HG02870 (cell line): ENCODE results near the gene REP15.
"Not testable (repeated sequence)": the region's sequence is repeated elsewhere in the genome, so short reads cannot be mapped to it uniquely, and the experiment has no call there.

Experiments
- ATAC-seq: cut with Tn5 transposase; IDR thresholded peaks from one replicate; pipeline ENCODE4 v1.9.1; 2021; ENCODE audit warnings: mild to moderate bottlenecking, moderate library complexity; ENCODE audit not compliant: unreplicated experiment

Gene REP15

GRCh38 chr12:27696864-27697564, 767 bp downstream of the REP15 start:
- ATAC-seq: no peak

- ATAC-seq: peak; percentile 92
Measured at GRCh38 chr12:27703720-27704452, 7.6 kb downstream of the REP15 start.

GRCh38 chr12:27705263-27705662, 9.0 kb downstream of the REP15 start:
- no peak for ATAC-seq

- no peak for ATAC-seq
Measured at GRCh38 chr12:27707216-27707615, 11.0 kb downstream of the REP15 start.

GRCh38 chr12:27709212-27709931, 13.1 kb downstream of the REP15 start:
- ATAC-seq: no peak

GRCh38 chr12:27709932-27710591, 13.8 kb downstream of the REP15 start:
- peak; percentile 27 for ATAC-seq

GRCh38 chr12:27710592-27711316, 14.5 kb downstream of the REP15 start, which contains the start of gene MRPS35:
TSS of gene MRPS35 (plus strand) at chr12:27710832. CDS start at chr12:27710844, 12 bp downstream.
- ATAC-seq: peak; percentile 96

GRCh38 chr12:27711317-27711682, 15.1 kb downstream of the REP15 start:
- peak; percentile 16 for ATAC-seq

- no peak for ATAC-seq
Measured at GRCh38 chr12:27711967-27712366, 15.7 kb downstream of the REP15 start.

- ATAC-seq: no peak
Measured at GRCh38 chr12:27723212-27723611, 27.0 kb downstream of the REP15 start.

GRCh38 chr12:27730097-27730588, 33.9 kb downstream of the REP15 start:
- no peak for ATAC-seq

- ATAC-seq: no peak
Measured at GRCh38 chr12:27732281-27732680, 36.0 kb downstream of the REP15 start.

- peak; percentile 67 for ATAC-seq
Measured at GRCh38 chr12:27733052-27733656, 36.9 kb downstream of the REP15 start.

GRCh38 chr12:27733791-27734190, 37.5 kb downstream of the REP15 start:
- no peak for ATAC-seq

- ATAC-seq: not testable (repeated sequence)
Measured at GRCh38 chr12:27734321-27734720, 38.1 kb downstream of the REP15 start.

- no peak for ATAC-seq
Measured at GRCh38 chr12:27743601-27744000, 47.4 kb downstream of the REP15 start.

GRCh38 chr12:27745734-27746133, 49.5 kb downstream of the REP15 start:
- ATAC-seq: not testable (repeated sequence)
